GM21825 (cell line): ENCODE measurements around the gene ZCCHC9.

Source experiments
- ATAC-seq: cut with Tn5 transposase; IDR thresholded peaks from one replicate; pipeline ENCODE4 v1.9.1; 2021; ENCODE audit warnings: mild to moderate bottlenecking, moderate library complexity; ENCODE audit not compliant: unreplicated experiment

Gene ZCCHC9

GRCh38 chr5:81354093-81354492 lies 52.7 kb downstream of the ZCCHC9 start:
- no peak for ATAC-seq

GRCh38 chr5:81355291-81356251 lies 54.2 kb downstream of the ZCCHC9 start:
- no peak for ATAC-seq

- ATAC-seq = no peak
Observed at GRCh38 chr5:81359108-81359507, 57.7 kb downstream of the ZCCHC9 start.

- no peak for ATAC-seq
Observed at GRCh38 chr5:81359881-81360280, 58.5 kb downstream of the ZCCHC9 start.

- ATAC-seq = no peak
Observed at GRCh38 chr5:81360640-81361039, 59.3 kb downstream of the ZCCHC9 start.

- no peak for ATAC-seq
Observed at GRCh38 chr5:81361600-81361999, 60.2 kb downstream of the ZCCHC9 start.
